Measurements from ENCODE around the gene LONP2. TPM values are rescaled to one million over a fixed set of nuclear protein-coding genes. Genes with fewer than 3 reads are reported as not detected.

The LONP2 gene
- total RNA-seq, 2 donors from 2014 or later = 44.2 to 59.1 TPM

DNA sequence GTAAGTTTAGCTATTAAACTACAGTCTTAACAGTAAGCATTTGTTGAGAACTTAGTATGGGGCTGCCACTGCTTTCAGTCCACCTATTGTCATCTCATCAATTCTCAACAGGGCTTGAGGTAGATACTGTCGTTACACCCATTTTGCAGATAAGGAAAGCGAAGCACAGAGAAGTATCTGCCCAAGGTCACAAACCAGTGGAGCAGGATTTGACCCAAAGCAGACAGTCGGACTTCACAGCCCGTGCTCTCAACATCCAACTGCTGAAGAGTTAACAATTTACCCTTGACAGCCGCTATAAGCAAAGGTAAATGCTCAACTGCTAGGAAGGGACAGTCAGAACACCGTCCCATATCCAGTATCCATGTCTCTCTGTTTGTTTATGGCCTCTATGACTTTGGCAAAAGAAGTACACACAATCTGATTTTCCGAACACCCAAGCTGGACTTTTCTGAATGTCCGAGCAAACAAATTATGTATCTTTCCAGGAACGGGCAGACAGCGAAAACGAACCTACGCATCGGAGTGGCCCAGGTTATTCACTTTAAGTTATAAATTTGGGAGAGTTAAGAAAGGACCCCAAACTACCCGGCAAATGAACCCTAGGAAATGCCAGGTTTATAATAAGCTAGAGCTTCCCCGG is 139.9 kb downstream of the LONP2 start:
- no peak for ATAC-seq
- WGBS, 2 donors = 1% methylated on average over 15 of the region's 15 CpGs
- Histone ChIP-seq H3K4me3 (peak overlapping the region; percentile 51 to 59), H3K36me3 (replicated peaks in 1 of 2; ENCODE audit: insufficient read depth in 1 of 2, low read depth in 2 of 2) (no peaks in the 10 kb centered on the region), H3K9me3 (no peaks in the 10 kb centered on the region), H3K27me3 (no peaks in the 10 kb centered on the region), H3K4me1 (peaks cover 52% of the 10 kb centered on the region), H3K27ac (peak overlapping the region; percentile 95 to 98 (median 96))
- intact Hi-C loops (cut with DNase I) = no loop called here
- peak in 2 of 3 donors; percentile 11 to 31 for TF ChIP-seq POLR2A (IDR thresholded peaks at IDR 0.05)
- TF ChIP-seq, protein P1, sequence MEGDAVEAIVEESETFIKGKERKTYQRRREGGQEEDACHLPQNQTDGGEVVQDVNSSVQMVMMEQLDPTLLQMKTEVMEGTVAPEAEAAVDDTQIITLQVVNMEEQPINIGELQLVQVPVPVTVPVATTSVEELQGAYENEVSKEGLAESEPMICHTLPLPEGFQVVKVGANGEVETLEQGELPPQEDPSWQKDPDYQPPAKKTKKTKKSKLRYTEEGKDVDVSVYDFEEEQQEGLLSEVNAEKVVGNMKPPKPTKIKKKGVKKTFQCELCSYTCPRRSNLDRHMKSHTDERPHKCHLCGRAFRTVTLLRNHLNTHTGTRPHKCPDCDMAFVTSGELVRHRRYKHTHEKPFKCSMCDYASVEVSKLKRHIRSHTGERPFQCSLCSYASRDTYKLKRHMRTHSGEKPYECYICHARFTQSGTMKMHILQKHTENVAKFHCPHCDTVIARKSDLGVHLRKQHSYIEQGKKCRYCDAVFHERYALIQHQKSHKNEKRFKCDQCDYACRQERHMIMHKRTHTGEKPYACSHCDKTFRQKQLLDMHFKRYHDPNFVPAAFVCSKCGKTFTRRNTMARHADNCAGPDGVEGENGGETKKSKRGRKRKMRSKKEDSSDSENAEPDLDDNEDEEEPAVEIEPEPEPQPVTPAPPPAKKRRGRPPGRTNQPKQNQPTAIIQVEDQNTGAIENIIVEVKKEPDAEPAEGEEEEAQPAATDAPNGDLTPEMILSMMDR (IDR thresholded peaks at IDR 0.05) = no peak
- peak; percentile 26 to 38 (median 30) for DNase-seq

DNA sequence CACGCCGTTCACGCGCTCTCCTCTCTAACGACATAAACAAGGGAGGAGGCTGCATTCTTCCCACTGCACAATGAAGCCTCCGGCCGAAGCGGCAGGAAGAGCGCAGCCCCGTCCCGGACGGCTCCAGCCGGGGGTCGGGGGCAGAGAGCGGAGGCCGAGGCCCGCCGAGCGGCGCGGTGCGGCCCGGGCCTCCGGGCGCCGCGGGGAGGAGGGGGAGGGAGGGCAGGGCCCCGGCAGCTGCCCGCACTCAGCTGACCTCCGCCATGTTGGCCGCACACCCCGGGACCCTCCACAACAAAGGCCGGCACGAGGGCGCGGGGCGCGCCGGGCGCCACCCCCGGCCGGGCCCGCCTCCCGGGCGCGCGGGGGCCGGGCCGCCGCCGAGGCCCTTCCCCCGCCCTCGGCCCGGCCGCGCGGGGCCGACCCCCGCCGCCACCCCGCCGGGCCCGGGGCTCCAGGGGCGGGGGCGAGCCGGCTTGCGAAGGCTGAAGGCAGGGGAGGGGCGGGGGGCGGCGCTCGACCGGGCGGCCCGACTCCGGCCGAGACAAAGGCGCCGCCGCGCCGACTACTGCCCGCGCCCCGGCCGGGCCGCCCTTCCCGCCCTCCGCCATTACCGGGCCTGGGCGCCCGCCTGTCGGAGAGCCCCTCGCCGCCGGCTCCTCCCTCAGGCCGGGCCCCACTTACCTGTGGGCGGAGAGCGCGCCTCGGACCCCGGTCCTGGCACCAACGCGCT is 140.6 kb downstream of the LONP2 start:
- 0% methylated on average over 5 to 58 of the region's 103 CpGs for WGBS, 2 donors

DNA sequence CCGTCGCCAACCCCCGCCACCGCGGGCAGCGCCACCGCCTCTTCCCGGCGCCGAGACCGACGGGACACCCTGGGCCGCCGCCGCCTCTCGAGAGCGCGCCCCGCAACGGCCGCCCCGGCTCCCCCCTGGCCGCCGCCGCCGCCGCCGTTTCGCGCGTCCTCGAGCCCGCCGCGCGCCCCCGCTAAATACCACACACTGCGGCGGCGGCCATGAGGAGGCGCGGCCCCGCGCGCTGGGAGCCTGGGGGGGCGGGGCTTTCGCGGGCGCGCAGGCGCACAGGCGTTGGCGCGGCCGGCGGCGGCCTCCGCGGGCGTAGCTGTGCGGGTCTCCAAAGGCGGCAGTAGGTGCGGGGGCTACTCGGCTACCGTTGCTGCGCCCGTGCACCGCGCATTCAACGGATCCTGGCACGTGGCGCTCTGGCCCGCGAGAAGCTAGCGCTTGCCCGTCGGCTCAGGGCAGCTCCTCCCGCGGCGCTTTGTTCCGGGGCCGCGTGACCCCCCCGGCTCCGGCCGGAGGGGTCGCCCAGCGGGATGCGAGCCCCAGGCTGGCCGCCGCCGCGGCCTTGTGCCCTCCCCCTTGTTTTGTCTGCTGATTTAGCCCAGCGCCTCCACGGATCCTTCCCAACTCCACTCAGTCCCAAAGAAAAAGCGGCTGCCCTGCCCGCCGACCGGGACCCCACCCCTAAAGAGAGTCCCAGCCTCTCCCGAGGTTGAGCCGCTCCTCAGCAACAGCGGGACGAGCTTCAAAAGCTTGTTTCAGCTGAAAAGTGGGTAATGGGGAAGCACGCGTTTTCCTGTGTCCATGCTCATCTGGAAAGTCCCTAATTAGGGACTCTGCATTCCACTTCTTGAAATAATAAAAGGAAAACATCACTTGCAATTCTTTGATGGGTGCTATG is 141.4 kb downstream of the LONP2 start, which contains the start of gene SIAH1:
SIAH1 (minus strand) TSS at position 161 of the 898 bp plus-strand sequence. CDS start 22,985 bp downstream, outside the sequence.
- Histone ChIP-seq H3K4me1 (peaks cover 37% of the 10 kb centered on the region), H3K27ac (peak within 1 kb of the TSS; percentile 95 to 98 (median 96)), H3K36me3 (replicated peaks in 1 of 2; ENCODE audit: insufficient read depth in 1 of 2, low read depth in 2 of 2) (no peaks in the 10 kb centered on the region), H3K9me3 (no peaks in the 10 kb centered on the region), H3K4me3 (peak within 1 kb of the TSS; percentile 66 to 77), H3K27me3 (no peaks in the 10 kb centered on the region)
- ATAC-seq (peak; percentile 90), DNase-seq (peak; percentile 82 to 91 (median 85))
- 0% methylated on average over 11 to 103 of the region's 105 CpGs for WGBS, 2 donors
- intact Hi-C loops (cut with DNase I) = no loop called here
- TF ChIP-seq, protein P1 (IDR thresholded peaks at IDR 0.05) = peak in 1 of 7 experiments; percentile 17
- peak; percentile 54 to 69 (median 64) for TF ChIP-seq POLR2A (IDR thresholded peaks at IDR 0.05)

More for the DNA sequence above, 140.6 kb downstream of the LONP2 start:
- peak; percentile 57 to 72 (median 63) for DNase-seq
- Histone ChIP-seq H3K27me3 (no peaks in the 10 kb centered on the region), H3K4me3 (peak overlapping the region; percentile 51 to 77), H3K36me3 (replicated peaks in 1 of 2; ENCODE audit: insufficient read depth in 1 of 2, low read depth in 2 of 2) (no peaks in the 10 kb centered on the region), H3K4me1 (peaks cover 45% of the 10 kb centered on the region), H3K9me3 (no peaks in the 10 kb centered on the region), H3K27ac (peak overlapping the region; percentile 95 to 98 (median 96))
- TF ChIP-seq, protein P1 (IDR thresholded peaks at IDR 0.05) = no peak
- no peak for TF ChIP-seq POLR2A (IDR thresholded peaks at IDR 0.05)
- peak; percentile 65 for ATAC-seq
- intact Hi-C loops (cut with DNase I) = no loop called here

DNA sequence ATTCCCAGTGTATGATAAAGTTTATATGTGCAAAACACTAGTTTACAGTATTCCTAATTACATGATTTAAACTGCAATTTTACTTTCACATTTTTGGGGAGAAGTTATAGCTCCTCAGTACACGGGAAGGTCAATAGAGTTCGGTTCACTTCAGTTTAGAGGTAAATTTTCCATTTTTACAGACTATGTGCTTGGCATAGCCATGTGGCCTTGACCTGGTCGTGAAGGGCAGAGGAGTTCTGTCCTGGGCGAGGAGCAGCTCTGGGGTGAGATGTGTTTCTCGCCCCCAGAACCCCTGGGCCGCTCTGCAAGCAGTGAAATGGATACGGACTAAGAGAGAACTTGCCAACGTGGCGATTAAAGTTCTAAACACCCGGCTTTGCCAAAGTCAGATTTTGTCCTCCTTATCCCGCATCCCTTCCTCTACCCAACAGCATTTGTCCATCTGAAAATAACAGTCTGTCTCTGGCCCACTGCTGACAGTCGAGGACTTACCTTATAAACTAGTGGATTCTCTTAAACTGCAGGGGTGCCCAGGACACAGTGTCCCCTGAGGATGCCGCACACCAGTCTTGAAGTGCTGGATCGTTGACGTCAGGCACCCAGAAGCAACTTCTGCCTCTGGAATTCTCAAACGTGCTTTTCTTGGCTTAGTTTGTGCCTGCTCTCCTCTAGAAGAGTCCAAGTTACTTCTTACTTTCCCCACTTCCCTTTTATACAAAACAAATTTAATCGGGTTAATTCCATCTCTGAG is 142.6 kb downstream of the LONP2 start:
- H3K27me3 ChIP-seq = no peaks in the 10 kb centered on the region
- no peaks in the 10 kb centered on the region for H3K36me3 ChIP-seq (replicated peaks in 1 of 2; ENCODE audit: insufficient read depth in 1 of 2, low read depth in 2 of 2)
- DNase-seq = no peak
- H3K4me3 ChIP-seq = no peak overlapping the region
- no peak overlapping the region for H3K27ac ChIP-seq
- H3K4me1 ChIP-seq = peaks cover 27% of the 10 kb centered on the region
- intact Hi-C loops (cut with DNase I) = no loop called here
- H3K9me3 ChIP-seq = no peaks in the 10 kb centered on the region
- WGBS, 2 donors = 68 to 74% methylated on average over 17 of the region's 17 CpGs
- TF ChIP-seq, protein P1 (IDR thresholded peaks at IDR 0.05) = no peak
- no peak for ATAC-seq

Measured in body of pancreas (tissue), 4 donors.